HG03280 (cell line): ENCODE data around the gene DNAAF5.

Source experiments
- ATAC-seq: cut with Tn5 transposase; IDR thresholded peaks from one replicate; pipeline ENCODE4 v1.9.1; 2021; ENCODE audit warnings: mild to moderate bottlenecking, moderate library complexity; ENCODE audit not compliant: unreplicated experiment

DNAAF5 gene

DNA sequence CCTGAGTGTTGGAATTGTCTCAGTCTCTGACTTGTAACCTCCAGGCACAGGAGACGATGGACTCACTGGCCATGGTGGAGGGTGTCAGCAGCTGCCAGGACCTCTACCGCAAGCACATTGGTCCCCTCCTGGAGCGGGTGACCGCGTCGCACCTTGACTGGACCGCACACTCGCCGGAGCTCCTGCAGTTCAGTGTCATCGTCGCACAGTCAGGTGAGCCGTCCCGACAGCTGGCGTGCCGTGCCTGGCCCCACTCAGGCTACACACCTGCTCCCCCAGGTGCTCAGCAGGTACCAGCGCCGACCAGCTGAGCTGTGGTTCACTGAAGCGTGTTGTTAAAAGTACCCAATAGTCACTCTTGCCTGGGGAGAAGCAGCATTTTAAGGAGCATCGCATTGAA is 37.3 kb downstream of the DNAAF5 start:
- no peak for ATAC-seq

DNA sequence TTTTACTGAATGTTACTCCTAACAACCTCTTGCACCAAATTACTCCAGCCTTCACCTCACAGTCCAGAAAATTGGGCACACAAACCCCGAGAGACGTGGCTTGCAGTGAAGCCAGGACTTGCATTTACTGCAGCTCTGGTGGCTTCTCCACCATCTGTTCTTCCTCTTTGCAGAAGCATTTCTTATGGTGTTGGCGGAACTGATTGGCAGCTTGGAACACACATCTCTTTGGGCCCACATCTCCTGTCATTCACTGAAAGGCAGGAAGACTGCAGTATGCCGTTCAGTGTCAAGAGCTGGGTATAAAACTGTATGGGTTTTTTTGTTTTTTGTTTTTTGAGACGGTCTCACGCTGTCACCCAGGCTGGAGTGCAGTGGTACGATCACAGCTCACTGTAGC is 38.9 kb downstream of the DNAAF5 start:
- ATAC-seq, result no peak

DNA sequence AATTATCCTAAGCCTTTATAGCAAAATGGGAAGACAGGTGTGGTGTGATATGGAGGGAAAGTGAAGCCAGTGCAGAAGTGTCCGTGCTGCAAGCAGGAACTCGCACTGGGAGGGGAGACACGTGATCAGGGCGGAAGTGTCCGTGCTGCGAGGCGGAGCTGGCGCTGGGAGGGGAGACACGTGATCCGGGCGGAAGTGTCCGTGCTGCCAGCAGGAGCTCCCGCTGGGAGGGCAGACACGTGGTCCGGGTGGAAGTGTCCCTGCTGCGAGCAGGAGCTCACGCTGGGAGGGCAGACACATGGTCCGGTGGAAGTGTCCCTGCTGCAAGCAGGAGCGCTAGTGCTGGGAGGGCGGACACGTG is 41.1 kb downstream of the DNAAF5 start:
- no peak for ATAC-seq

DNA sequence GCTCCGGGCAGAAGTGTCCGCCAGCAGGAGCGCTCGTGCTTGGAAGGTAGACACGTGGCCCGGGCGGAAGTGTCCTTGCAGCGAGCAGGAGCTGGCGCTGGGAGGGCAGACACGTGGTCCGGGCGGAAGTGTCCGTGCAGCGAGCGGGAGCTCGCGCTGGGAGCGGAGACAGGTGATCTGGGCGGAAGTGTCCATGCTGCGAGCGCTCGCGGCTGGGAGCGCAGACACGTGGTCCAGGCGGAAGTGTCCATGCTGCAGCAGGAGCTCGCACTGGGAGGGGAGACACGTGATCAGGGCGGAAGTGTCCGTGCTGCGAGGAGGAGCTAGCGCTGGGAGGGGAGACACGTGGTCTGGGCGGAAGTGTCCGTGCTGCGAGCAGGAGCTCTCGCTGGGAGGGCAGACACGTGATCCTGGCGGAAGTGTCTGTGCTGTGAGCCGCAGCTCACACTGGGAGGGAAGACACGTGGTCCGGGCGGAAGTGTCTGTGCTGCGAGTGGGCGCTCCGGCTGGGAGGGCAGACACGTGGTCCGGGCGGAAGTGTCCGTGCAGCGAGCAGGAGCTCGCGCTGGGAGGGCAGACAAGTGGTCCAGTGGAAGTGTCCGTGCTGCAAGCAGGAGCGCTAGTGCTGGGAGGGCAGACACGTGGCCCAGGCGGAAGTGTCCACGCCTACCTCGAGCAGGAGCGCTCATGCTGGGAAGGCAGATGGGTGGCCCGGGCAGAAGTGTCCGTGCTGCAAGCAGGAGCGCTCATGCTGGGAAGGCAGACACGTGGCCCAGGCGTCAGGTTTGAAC is 41.6 kb downstream of the DNAAF5 start:
- ATAC-seq, result no peak

DNA sequence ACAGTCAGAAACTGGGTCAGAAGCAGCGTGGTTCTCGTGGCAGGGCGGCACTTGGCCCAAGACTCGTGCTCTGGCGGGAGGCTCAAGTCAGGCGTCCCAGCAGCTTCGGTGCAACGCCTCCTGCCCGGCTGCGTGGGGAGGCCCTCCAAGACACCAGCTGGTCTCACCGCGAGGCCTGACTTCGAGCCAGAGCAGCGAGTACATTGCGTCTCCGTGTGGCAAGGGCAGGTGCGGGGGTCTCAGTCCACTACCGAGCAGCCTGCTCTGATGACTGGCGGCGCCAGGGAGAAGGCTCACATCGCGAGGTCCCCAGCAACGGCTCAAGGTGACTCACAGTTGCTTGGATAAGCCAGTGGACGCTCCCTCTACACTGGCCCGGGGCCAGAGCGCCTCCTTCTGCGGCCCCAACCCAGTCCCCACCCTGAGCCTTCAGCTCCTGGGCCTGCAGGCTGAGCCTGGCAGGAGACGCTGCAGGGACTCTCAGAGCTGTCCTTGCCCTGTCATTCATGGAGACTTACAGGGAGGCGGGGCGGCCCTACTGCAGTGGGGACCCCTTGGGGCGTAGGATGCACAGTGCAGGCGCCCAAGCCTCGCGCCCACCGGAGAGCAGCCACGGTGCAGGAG is 42.5 kb downstream of the DNAAF5 start:
- ATAC-seq, result no peak

DNA sequence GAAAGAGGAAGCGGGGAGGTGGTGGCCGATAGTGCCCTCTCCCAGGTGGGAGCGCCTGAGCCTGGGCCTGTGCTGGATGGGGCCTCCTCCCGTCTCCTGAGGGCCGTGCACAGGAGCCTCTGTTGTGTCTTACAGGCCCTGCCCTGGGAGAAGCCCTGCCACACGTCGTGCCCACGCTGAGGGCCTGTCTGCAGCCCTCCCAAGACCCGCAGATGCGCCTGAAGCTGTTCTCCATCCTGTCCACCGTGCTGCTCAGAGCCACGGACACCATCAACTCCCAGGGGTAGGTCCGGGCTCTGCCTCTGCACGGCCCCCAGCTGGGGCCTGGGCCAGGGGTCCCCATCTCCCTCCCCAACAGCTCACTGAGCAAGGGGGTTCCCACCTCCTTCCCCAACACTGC is 43.8 kb downstream of the DNAAF5 start:
- ATAC-seq, result no peak

DNA sequence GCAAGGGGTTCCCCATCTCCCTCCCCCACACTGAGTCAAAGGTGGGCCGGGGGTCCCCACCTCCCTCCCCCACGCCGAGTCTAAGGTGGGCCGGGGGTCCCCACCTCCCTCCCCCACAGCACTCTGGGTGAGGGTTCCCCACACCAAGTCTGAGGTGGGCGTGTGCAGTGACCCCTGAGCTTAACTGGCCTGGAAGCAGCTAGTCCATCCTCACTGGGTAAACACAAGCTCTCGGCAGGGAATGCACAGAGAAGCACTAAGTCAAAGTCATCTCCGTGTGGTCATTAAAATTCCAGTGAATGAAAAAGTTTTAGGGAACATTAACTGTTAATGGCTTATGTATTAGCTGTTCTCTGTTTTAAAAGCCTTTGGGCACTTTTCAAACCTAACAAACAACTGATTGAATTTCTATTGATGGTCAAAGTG is 44.3 kb downstream of the DNAAF5 start:
- ATAC-seq, result no peak

DNA sequence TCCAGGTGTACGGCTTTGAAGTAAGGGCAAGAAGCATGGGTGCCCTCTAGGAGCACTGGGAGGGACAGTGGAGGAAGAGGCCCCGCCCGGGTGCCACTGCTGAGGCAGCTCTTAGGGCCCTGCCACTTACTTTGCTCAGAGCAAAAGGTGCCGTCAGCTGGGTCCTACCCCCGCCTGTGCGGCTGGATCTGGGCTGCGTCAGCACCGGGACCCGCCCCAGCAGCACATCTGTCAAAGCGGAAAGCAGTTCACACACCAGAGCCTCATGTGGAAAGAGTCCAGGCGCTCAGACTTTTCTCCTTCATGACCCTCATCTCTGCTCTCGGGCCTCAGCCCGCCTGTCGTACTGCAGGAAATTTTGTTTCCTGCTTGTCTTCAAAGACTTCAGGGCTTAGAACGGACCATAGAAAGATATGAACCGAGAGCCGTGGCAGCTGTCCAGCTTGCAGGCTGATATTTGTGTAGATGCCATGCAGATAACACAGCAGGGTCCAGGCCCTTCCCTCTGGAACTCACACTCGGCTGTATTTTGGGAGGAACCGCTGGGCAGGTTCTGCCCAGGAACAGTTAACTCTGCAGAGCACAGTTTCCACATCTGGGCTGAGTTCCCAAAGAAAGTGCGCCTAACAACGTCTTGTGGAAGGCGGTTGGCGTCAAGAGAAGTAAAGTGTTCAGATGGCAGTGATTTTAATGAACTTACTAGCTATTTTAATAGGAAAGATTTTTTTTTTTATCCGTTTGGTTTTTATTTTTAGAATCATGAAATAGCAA is 44.9 kb downstream of the DNAAF5 start:
- no peak for ATAC-seq

DNA sequence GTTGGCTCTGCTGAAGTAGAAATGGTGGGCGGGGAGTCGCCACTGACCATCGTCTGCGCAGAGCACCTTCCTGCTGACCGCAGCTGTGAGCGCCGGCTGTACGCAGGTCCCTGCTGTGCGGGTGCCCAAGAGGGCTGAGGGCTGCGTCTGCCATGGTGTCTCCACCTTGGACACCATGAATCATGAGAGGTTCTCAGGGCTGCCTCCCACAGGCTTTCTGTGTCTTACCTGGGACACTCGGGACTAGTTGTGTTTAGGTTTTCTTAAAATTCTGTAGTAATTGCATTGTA is 45.5 kb downstream of the DNAAF5 start:
- ATAC-seq, result no peak

DNA sequence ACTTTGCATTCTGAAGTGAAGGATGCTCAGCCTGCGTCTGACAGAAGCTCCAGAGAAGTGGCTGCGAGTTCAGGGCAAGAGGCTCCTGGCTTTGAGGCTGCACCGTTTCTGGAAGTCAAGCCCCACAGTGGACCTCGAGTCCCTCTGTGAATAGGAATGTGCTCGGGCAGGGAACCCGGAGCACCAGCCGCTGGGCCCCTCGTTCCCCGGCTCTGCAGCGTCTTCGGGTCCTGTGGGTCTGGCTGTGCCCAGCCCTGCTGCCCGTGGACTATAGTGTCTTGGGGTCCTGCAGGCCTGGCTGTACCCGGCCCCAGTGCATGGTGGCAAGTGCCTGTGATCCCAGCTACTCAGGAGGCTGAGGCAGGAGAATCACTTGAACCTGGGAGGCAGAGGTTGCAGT is 45.9 kb downstream of the DNAAF5 start:
- ATAC-seq, result no peak

DNA sequence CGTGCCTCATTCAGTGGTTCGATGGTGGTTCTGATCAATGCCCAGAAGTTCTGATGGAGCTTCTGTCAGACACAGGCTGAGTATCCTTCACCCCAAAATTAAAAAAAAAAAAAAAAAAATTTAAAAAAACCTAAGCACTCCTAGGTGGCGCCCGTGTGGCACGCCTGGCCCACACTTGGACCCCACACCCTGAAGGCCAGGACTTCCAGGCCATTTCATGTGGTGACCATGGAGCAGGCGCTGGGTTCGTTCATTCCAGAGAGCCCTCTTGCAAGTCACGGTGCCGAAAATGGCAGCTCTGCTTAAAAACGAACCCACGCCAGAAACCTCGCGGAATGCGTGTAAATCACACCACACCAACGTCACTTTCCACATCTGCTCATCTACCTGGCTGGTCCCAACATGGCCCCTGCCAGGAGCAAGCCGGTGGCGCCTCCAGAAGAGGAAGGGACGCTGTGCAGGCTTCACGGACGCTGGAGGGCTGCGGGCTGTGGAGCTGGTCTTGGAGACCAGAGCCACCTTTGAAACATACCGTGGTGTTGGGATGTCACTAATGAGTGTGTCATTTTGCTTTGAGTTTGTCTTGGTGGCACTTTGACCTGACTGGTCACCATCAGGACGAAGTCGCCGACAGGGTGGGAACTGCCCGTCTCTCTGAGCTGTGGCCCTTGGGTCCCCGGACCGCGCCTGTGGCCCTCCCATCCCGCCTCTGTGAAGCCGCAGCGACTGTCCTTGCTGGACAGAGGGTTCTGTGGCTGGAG is 46.5 kb downstream of the DNAAF5 start:
- no peak for ATAC-seq

DNA sequence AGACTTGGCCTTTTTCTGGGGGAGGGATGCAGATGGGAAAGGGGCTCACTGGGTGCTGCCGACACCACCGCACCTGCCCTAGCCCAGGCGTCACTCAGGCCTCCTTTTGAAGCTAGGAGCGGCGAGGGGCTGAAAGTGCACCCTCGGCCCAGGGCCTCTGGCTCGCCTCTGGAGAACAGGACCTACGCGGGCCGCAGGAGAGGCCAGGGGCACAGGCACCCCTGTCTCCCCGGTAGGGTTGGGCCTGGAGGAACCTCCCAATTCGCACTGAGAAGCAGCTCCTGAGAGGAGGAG is 47.1 kb downstream of the DNAAF5 start:
- ATAC-seq, result no peak

DNA sequence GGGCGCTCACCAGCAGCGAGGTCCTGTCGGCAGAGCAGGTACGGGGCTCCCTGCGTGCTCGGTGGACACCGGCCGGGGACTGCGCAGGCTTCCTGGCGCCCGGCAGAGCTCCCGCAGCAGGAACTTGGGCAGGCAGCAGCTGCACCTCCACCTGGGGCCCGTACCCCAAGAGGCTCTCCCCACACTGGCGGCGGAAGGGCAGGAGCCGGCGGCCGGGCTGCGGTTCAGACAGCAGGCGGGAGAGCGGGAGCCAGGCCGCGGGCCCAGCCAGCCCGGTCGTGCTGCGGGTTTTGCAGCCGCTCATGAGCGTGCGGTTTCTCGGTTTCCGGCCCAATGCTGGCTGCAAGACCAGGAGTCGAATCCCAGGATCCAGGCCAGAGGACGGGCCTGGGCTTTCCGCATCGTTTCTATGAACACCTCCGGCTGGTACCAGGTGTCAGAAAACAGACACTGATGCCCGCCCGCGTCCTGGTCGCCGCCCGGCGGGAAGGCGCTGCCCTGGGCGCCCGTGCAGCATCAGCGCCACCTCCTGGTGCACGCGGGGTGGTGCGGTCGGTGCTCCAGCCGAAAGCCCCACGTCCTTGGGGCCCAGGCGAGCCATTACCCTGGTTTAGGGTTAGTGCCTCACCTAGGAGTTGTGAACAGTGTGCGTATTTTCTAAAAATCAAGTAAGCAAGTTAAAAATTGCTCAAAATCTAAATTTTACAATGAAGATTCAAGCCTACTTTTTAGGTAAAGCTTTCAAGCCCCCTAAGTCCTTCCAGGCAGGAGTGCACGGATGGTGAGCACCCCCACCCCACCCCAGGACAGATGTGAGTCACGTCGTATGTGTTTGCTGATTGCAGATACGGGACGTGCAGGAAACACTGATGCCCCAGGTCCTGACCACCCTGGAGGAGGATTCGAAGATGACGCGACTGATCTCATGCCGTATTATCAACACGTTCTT is 47.9 kb downstream of the DNAAF5 start:
- no peak for ATAC-seq

DNA sequence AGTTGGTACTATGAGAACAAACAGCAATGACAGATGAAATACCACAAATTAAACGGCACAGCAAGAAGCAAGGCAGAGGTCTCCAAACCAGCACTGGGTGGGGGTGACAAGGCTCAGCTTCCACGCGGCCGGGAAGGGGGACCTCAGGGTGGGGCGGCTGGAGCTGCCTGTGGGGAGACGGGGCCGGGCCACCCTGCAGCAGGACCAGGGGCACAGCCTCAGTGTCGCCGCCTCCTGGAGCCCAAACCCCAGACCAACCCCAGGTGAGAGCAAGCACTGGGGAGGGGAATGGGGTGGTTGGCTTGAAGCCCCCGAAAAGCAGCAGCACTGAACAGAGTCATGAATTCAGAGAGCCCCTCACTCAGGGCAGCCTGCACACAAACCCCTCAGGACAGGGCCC is 49.9 kb downstream of the DNAAF5 start:
- no peak for ATAC-seq

DNA sequence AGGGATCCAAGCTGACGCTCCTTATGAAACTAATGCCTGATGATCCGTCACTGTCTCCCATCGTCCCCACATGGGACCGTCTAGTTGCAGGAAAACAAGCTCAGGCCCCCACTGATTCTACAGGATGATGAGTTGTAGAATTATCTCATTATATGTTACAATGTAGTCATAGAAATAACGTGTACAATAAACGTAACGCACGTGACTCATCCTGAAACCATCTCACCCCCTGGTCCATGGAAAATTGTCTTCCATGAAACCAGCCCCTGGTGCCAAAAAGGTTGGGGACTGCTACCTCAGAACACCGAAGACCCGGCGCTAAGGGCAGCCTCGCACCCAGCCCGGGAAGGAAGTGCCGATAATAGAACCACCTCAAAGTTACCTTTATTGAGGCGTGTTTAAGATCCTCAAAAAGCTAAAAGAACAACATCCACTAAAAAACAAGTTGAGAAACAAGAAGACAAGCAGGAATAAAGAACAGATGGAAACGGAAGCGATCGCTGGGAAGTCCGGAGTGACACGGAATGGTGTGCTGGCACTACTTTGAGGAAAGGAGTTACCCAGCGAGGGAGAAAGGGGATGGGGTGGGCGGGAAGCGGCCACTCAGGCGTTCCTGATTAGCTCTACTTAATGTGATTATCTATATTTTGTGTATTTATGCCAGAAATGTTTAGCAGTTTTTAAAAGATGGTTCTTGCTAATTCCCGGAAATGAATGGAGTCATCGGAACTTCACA is 50.7 kb downstream of the DNAAF5 start:
- no peak for ATAC-seq

DNA sequence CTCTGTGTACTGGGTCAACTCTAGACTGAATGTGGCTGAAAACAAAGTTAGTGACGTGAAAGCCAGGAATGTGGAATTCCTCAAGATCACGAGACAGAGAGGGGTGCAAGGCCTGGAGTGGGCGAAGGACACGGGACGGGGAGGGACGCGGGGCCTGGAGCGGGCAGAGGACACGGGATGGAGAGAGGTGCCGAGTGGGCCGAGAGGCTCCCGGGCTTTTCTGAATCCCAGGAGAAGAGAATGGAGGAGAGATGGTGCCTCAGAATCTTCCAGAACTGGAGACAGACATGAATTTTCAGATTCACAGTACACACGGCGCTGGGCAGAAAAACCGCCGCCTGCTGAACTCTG is 51.2 kb downstream of the DNAAF5 start:
- ATAC-seq, result no peak

DNA sequence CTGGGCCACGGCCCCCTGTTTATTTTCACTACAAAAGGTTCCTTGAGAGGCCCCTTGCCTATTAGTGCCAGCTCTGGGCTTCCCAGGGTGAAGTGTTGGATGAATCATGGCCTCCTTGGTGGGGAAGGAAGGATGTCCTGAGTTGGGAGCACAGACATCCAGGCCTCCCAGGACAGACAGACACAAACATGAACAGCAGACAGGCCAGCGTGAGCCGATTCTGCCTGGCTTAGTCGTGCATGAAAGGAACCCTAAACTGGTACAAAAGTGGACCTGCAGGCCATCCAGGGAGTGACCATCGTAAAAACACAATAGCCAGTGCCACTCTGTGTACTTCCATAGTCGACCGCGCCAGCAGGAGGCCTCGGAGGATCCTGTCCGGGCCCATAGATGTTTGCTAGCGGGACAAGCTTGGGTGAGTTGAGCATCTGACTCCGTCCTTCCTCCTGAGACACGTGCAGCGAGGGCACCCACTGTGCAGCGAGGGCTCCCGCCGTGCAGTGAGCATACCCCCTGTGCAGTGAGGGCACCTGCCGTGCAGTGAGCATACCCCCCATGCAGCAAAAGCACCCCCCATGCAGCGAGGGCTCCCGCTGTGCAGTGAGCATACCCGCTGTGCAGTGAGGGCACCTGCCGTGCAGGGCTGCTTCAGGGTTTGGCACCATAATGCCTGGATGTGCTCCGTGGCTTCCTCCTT is 51.9 kb downstream of the DNAAF5 start:
- no peak for ATAC-seq

DNA sequence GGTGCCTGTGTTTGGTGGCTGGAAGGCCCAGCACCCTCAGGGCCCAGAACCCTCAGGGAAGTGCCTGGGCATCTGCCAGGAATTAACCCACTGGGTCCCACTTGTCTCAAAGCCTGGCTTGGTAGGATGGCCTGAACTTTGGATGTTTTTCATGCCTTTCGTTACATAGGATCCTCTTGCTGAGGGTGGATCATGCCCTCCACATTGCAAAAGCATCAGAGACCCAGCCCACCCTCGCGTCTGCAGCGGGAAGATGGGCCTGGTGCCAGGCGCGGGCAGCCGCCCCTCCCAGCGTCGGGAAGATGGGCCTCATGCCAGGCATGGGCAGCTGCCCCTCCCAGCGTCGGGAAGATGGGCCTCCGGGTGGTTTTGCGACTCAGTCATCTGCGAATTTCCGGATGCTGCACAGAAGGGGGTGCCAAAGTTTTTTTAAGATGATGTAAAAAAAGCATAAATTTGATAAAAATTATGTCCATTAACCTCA is 52.5 kb downstream of the DNAAF5 start:
- ATAC-seq, result no peak

DNA sequence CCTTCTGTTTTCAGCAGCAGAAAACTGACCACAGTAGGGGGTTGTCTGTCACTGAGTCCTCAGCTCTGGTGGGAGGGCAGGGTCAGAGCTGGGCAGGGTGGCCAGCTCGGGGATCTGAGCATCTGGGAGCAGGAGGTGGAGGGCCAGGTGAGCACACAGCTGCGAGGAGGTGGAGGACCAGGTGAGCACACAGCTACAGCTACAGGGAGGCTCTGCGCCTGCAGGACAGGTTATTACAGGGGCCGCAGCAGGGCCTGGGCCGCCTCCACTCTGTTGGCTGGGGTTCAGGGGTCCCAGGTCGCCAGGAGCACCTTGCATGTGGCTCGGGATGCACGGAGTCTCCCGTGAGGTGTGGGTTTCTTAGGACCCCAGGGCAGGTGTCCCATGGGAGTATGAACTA is 53.0 kb downstream of the DNAAF5 start:
- no peak for ATAC-seq
